ENCODE data around the gene SORCS2.

Gene SORCS2

GRCh38 chr4:7621252-7622035 is 429.1 kb downstream of the SORCS2 start:
- Histone ChIP-seq H3K9me3 (ENCODE audit: insufficient read depth, low read depth, low read length) (no peaks in the 10 kb centered on the region), H3K27ac (ENCODE audit: low read depth, low read length) (no peak overlapping the region), H3K4me3 (ENCODE audit: low read length) (no peak overlapping the region), H3K9ac (ENCODE audit: low read depth, low read length) (no peak overlapping the region), H3K36me3 (ENCODE audit: insufficient read depth, low read length) (no peaks in the 10 kb centered on the region), H3K4me1 (ENCODE audit: insufficient read depth, low read length) (no peaks in the 10 kb centered on the region), H3K27me3 (ENCODE audit: insufficient read depth, low read length) (no peaks in the 10 kb centered on the region)
- 95% methylated on average over 10 of the region's 11 CpGs for WGBS

GRCh38 chr4:7622371-7622770 is 430.0 kb downstream of the SORCS2 start:
- 94% methylated on average over 9 of the region's 9 CpGs for WGBS
- Histone ChIP-seq H3K9ac (ENCODE audit: low read depth, low read length) (no peak overlapping the region), H3K4me3 (ENCODE audit: low read length) (no peak overlapping the region), H3K27me3 (ENCODE audit: insufficient read depth, low read length) (no peaks in the 10 kb centered on the region), H3K36me3 (ENCODE audit: insufficient read depth, low read length) (no peaks in the 10 kb centered on the region), H3K27ac (ENCODE audit: low read depth, low read length) (no peak overlapping the region), H3K9me3 (ENCODE audit: insufficient read depth, low read depth, low read length) (no peaks in the 10 kb centered on the region), H3K4me1 (ENCODE audit: insufficient read depth, low read length) (no peaks in the 10 kb centered on the region)

- 92% methylated on average over 13 of the region's 13 CpGs for WGBS
- no peaks in the 10 kb centered on the region for H3K9me3 ChIP-seq (ENCODE audit: insufficient read depth, low read depth, low read length)
- no peaks in the 10 kb centered on the region for H3K36me3 ChIP-seq (ENCODE audit: insufficient read depth, low read length)
- no peaks in the 10 kb centered on the region for H3K4me1 ChIP-seq (ENCODE audit: insufficient read depth, low read length)
- H3K9ac ChIP-seq (ENCODE audit: low read depth, low read length) = no peak overlapping the region
- no peaks in the 10 kb centered on the region for H3K27me3 ChIP-seq (ENCODE audit: insufficient read depth, low read length)
- H3K4me3 ChIP-seq (ENCODE audit: low read length) = no peak overlapping the region
- no peak overlapping the region for H3K27ac ChIP-seq (ENCODE audit: low read depth, low read length)
Observed at GRCh38 chr4:7623468-7623867, 431.1 kb downstream of the SORCS2 start.

- Histone ChIP-seq H3K36me3 (ENCODE audit: insufficient read depth, low read length) (no peaks in the 10 kb centered on the region), H3K9me3 (ENCODE audit: insufficient read depth, low read depth, low read length) (no peaks in the 10 kb centered on the region), H3K27me3 (ENCODE audit: insufficient read depth, low read length) (no peaks in the 10 kb centered on the region), H3K27ac (ENCODE audit: low read depth, low read length) (no peak overlapping the region), H3K4me1 (ENCODE audit: insufficient read depth, low read length) (no peaks in the 10 kb centered on the region), H3K9ac (ENCODE audit: low read depth, low read length) (no peak overlapping the region), H3K4me3 (ENCODE audit: low read length) (no peak overlapping the region)
- whole genome bisulfite sequencing = 92% methylated on average over 8 of the region's 11 CpGs
Observed at GRCh38 chr4:7624396-7624980, 432.1 kb downstream of the SORCS2 start.

GRCh38 chr4:7625071-7625470 is 432.7 kb downstream of the SORCS2 start:
- no peaks in the 10 kb centered on the region for H3K27me3 ChIP-seq (ENCODE audit: insufficient read depth, low read length)
- no peak overlapping the region for H3K4me3 ChIP-seq (ENCODE audit: low read length)
- no peak overlapping the region for H3K27ac ChIP-seq (ENCODE audit: low read depth, low read length)
- no peaks in the 10 kb centered on the region for H3K4me1 ChIP-seq (ENCODE audit: insufficient read depth, low read length)
- WGBS = 85% methylated on average over 3 of the region's 3 CpGs
- H3K36me3 ChIP-seq (ENCODE audit: insufficient read depth, low read length) = no peaks in the 10 kb centered on the region
- 0 out of 2 replicates have a peak, but pooled peaks cover 5% of the 10 kb centered on the region for H3K9me3 ChIP-seq (ENCODE audit: insufficient read depth, low read depth, low read length)
- no peak overlapping the region for H3K9ac ChIP-seq (ENCODE audit: low read depth, low read length)

GRCh38 chr4:7626531-7626930 is 434.2 kb downstream of the SORCS2 start:
- Histone ChIP-seq H3K27ac (ENCODE audit: low read depth, low read length) (no peak overlapping the region), H3K4me3 (ENCODE audit: low read length) (no peak overlapping the region), H3K9me3 (ENCODE audit: insufficient read depth, low read depth, low read length) (0 out of 2 replicates have a peak, but pooled peaks cover 5% of the 10 kb centered on the region), H3K9ac (ENCODE audit: low read depth, low read length) (no peak overlapping the region), H3K27me3 (ENCODE audit: insufficient read depth, low read length) (no peaks in the 10 kb centered on the region), H3K4me1 (ENCODE audit: insufficient read depth, low read length) (no peaks in the 10 kb centered on the region), H3K36me3 (ENCODE audit: insufficient read depth, low read length) (no peaks in the 10 kb centered on the region)
- 91% methylated on average over 5 of the region's 7 CpGs for WGBS

- Histone ChIP-seq H3K27me3 (ENCODE audit: insufficient read depth, low read length) (no peaks in the 10 kb centered on the region), H3K9me3 (ENCODE audit: insufficient read depth, low read depth, low read length) (0 out of 2 replicates have a peak, but pooled peaks cover 5% of the 10 kb centered on the region), H3K27ac (ENCODE audit: low read depth, low read length) (no peak overlapping the region), H3K36me3 (ENCODE audit: insufficient read depth, low read length) (no peaks in the 10 kb centered on the region), H3K9ac (ENCODE audit: low read depth, low read length) (no peak overlapping the region), H3K4me3 (ENCODE audit: low read length) (no peak overlapping the region), H3K4me1 (ENCODE audit: insufficient read depth, low read length) (no peaks in the 10 kb centered on the region)
- WGBS = 94% methylated on average over 18 of the region's 18 CpGs
Observed at GRCh38 chr4:7627251-7628250, 435.2 kb downstream of the SORCS2 start.

- H3K9ac ChIP-seq (ENCODE audit: low read depth, low read length) = no peak overlapping the region
- WGBS = 84% methylated on average over 10 of the region's 10 CpGs
- 0 out of 2 replicates have a peak, but pooled peaks cover 5% of the 10 kb centered on the region for H3K9me3 ChIP-seq (ENCODE audit: insufficient read depth, low read depth, low read length)
- peaks cover 3% of the 10 kb centered on the region; the same call in 1 of the 2 replicates for H3K4me1 ChIP-seq (ENCODE audit: insufficient read depth, low read length)
- no peaks in the 10 kb centered on the region for H3K36me3 ChIP-seq (ENCODE audit: insufficient read depth, low read length)
- no peaks in the 10 kb centered on the region for H3K27me3 ChIP-seq (ENCODE audit: insufficient read depth, low read length)
- no peak overlapping the region for H3K4me3 ChIP-seq (ENCODE audit: low read length)
- H3K27ac ChIP-seq (ENCODE audit: low read depth, low read length) = no peak overlapping the region
Observed at GRCh38 chr4:7628432-7628831, 436.1 kb downstream of the SORCS2 start.

- Histone ChIP-seq H3K4me3 (ENCODE audit: low read length) (no peak overlapping the region), H3K27me3 (ENCODE audit: insufficient read depth, low read length) (no peaks in the 10 kb centered on the region), H3K9ac (ENCODE audit: low read depth, low read length) (no peak overlapping the region), H3K4me1 (ENCODE audit: insufficient read depth, low read length) (peaks cover 3% of the 10 kb centered on the region; the same call in 1 of the 2 replicates), H3K36me3 (ENCODE audit: insufficient read depth, low read length) (no peaks in the 10 kb centered on the region), H3K9me3 (ENCODE audit: insufficient read depth, low read depth, low read length) (0 out of 2 replicates have a peak, but pooled peaks cover 5% of the 10 kb centered on the region), H3K27ac (ENCODE audit: low read depth, low read length) (no peak overlapping the region)
- WGBS = 93% methylated on average over 13 of the region's 13 CpGs
Observed at GRCh38 chr4:7629501-7630254, 437.3 kb downstream of the SORCS2 start.

- 91% methylated on average over 17 of the region's 17 CpGs for WGBS
- H3K27ac ChIP-seq (ENCODE audit: low read depth, low read length) = no peak overlapping the region
Observed at GRCh38 chr4:7630568-7631287, 438.4 kb downstream of the SORCS2 start.

More at GRCh38 chr4:7630568-7631287, 438.4 kb downstream of the SORCS2 start:
- H3K4me3 ChIP-seq (ENCODE audit: low read length) = no peak overlapping the region
- H3K9ac ChIP-seq (ENCODE audit: low read depth, low read length) = no peak overlapping the region
- H3K9me3 ChIP-seq (ENCODE audit: insufficient read depth, low read depth, low read length) = 0 out of 2 replicates have a peak, but pooled peaks cover 5% of the 10 kb centered on the region
- H3K36me3 ChIP-seq (ENCODE audit: insufficient read depth, low read length) = no peaks in the 10 kb centered on the region
- H3K27me3 ChIP-seq (ENCODE audit: insufficient read depth, low read length) = no peaks in the 10 kb centered on the region
- H3K4me1 ChIP-seq (ENCODE audit: insufficient read depth, low read length) = peaks cover 3% of the 10 kb centered on the region; the same call in 1 of the 2 replicates

All from HUES64 (cell line).